Measurements from ENCODE around the gene IFT88.

Gene IFT88

DNA sequence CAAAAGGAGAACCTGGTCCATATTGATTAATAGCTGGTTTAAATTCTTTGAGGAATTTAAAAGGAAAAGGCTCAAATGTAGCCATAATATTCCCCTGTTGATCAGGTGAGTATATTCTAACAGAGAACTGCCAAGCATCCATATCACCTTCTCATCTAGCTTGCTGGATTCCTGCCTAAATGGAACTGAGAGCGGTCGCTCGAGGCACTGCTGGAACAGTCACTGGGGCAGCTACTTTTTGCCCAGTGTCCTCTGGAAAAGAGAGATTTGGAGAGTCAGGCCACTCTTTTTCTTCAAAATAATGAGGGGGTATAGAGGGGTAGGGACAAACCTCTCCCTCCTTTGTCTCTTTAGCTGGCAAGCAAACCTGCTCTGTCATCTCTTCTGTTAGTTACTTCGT lies 117.1 kb downstream of the IFT88 start:
- Histone ChIP-seq H3K36me3 (ENCODE audit: low read length) (no peaks in the 10 kb centered on the region), H3K27me3 (ENCODE audit: low read length) (no peaks in the 10 kb centered on the region), H3K9ac (ENCODE audit: low read length) (no peak overlapping the region), H3K4me2 (ENCODE audit: low read depth, low read length, poor library complexity, severe bottlenecking) (no peak overlapping the region), H3K9me2 (replicated peaks; ENCODE audit: insufficient read depth, low read length) (no peaks in the 10 kb centered on the region), H3K79me2 (ENCODE audit: insufficient read depth, low read length) (no peaks in the 10 kb centered on the region), H3K27ac (ENCODE audit: low read depth, low read length) (no peak overlapping the region), H3F3A (ENCODE audit: insufficient read depth) (no peaks in the 10 kb centered on the region), H3K9me3 (ENCODE audit: insufficient read depth, low read length) (no peaks in the 10 kb centered on the region), H3K4me3 (ENCODE audit: insufficient read depth, low read length, poor library complexity, severe bottlenecking) (no peak overlapping the region), H2AFZ (ENCODE audit: low read depth, low read length, severe bottlenecking) (no peak overlapping the region), H4K20me1 (ENCODE audit: low read depth, low read length) (no peaks in the 10 kb centered on the region)
- no peak for TF ChIP-seq EZH2phosphoT487 (conservative IDR thresholded peaks at IDR 0.05; ENCODE audit: low read length)
- TF ChIP-seq, protein P1, sequence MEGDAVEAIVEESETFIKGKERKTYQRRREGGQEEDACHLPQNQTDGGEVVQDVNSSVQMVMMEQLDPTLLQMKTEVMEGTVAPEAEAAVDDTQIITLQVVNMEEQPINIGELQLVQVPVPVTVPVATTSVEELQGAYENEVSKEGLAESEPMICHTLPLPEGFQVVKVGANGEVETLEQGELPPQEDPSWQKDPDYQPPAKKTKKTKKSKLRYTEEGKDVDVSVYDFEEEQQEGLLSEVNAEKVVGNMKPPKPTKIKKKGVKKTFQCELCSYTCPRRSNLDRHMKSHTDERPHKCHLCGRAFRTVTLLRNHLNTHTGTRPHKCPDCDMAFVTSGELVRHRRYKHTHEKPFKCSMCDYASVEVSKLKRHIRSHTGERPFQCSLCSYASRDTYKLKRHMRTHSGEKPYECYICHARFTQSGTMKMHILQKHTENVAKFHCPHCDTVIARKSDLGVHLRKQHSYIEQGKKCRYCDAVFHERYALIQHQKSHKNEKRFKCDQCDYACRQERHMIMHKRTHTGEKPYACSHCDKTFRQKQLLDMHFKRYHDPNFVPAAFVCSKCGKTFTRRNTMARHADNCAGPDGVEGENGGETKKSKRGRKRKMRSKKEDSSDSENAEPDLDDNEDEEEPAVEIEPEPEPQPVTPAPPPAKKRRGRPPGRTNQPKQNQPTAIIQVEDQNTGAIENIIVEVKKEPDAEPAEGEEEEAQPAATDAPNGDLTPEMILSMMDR (IDR thresholded peaks at IDR 0.05; ENCODE audit: insufficient read depth, low read length, poor library complexity, severe bottlenecking) = no peak

DNA sequence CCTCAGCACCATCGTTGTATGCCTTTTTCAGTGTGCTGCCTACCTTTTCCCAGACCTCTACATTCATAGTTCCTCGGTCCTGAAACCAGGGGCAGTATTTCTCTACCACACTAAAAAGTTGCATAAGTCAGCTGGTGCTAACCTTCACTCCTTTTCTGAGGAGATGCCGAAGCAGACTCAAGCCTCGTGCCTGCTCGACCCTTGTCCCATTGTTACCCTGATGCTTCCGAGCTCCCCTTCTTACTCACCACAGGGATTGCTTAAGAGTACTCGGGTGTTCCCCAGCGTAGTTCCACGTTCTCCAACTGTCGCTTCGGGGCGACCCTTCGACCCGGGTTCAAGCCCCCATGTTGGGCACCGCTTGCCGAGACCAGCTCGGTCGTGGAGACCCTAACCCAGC lies 117.6 kb downstream of the IFT88 start:
- no peaks in the 10 kb centered on the region for H4K20me1 ChIP-seq (ENCODE audit: low read depth, low read length)
- no peaks in the 10 kb centered on the region for H3K27me3 ChIP-seq (ENCODE audit: low read length)
- no peak for TF ChIP-seq EZH2phosphoT487 (conservative IDR thresholded peaks at IDR 0.05; ENCODE audit: low read length)
- TF ChIP-seq, protein P1 (IDR thresholded peaks at IDR 0.05; ENCODE audit: insufficient read depth, low read length, poor library complexity, severe bottlenecking) = no peak
- no peak overlapping the region for H3K27ac ChIP-seq (ENCODE audit: low read depth, low read length)
- H3K9me3 ChIP-seq (ENCODE audit: insufficient read depth, low read length) = no peaks in the 10 kb centered on the region
- H3K9me2 ChIP-seq (replicated peaks; ENCODE audit: insufficient read depth, low read length) = no peaks in the 10 kb centered on the region
- no peak overlapping the region for H3K9ac ChIP-seq (ENCODE audit: low read length)
- no peak overlapping the region for H3K4me2 ChIP-seq (ENCODE audit: low read depth, low read length, poor library complexity, severe bottlenecking)
- H3K36me3 ChIP-seq (ENCODE audit: low read length) = no peaks in the 10 kb centered on the region
- no peak overlapping the region for H2AFZ ChIP-seq (ENCODE audit: low read depth, low read length, severe bottlenecking)
- H3K79me2 ChIP-seq (ENCODE audit: insufficient read depth, low read length) = no peaks in the 10 kb centered on the region
- H3K4me3 ChIP-seq (ENCODE audit: insufficient read depth, low read length, poor library complexity, severe bottlenecking) = no peak overlapping the region
- H3F3A ChIP-seq (ENCODE audit: insufficient read depth) = no peaks in the 10 kb centered on the region

DNA sequence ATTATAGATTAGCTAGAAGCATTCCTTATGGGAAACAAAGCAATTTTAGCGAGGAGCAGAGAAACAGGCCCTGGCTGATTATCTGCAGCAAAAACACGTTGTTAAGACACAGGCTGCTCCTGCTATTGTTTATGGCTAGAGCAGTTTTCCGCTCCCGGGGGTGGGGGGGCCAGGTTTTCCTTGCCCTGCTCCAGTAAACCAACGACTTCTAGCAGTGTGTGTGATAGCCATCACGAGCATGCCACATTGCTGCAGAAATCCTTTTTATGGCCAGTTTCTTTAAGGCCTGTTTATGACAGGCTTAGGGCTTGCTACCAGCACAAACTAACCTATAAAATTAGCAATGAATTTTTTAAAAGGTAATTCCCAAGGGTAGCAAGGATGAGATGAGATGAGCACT lies 118.1 kb downstream of the IFT88 start:
- no peak overlapping the region for H3K4me3 ChIP-seq (ENCODE audit: insufficient read depth, low read length, poor library complexity, severe bottlenecking)
- no peaks in the 10 kb centered on the region for H3F3A ChIP-seq (ENCODE audit: insufficient read depth)
- TF ChIP-seq EZH2phosphoT487 (conservative IDR thresholded peaks at IDR 0.05; ENCODE audit: low read length) = no peak
- TF ChIP-seq, protein P1 (IDR thresholded peaks at IDR 0.05; ENCODE audit: insufficient read depth, low read length, poor library complexity, severe bottlenecking) = no peak
- no peaks in the 10 kb centered on the region for H3K79me2 ChIP-seq (ENCODE audit: insufficient read depth, low read length)
- H3K27ac ChIP-seq (ENCODE audit: low read depth, low read length) = no peak overlapping the region
- no peak overlapping the region for H3K4me2 ChIP-seq (ENCODE audit: low read depth, low read length, poor library complexity, severe bottlenecking)
- H3K9ac ChIP-seq (ENCODE audit: low read length) = no peak overlapping the region
- H2AFZ ChIP-seq (ENCODE audit: low read depth, low read length, severe bottlenecking) = no peak overlapping the region
- H3K9me3 ChIP-seq (ENCODE audit: insufficient read depth, low read length) = no peaks in the 10 kb centered on the region
- no peaks in the 10 kb centered on the region for H4K20me1 ChIP-seq (ENCODE audit: low read depth, low read length)
- H3K9me2 ChIP-seq (replicated peaks; ENCODE audit: insufficient read depth, low read length) = no peaks in the 10 kb centered on the region
- H3K36me3 ChIP-seq (ENCODE audit: low read length) = no peaks in the 10 kb centered on the region
- H3K27me3 ChIP-seq (ENCODE audit: low read length) = no peaks in the 10 kb centered on the region

Data from SU-DHL-6 (cell line).